Central memory CD4-positive, alpha-beta T cell (primary cell): ENCODE measurements around the gene MAP2K6.
A peak's percentile ranks its signal among the peaks of the same experiment; 100 is the strongest.

Source experiments
- DNase-seq: peaks from one replicate; pipeline ENCODE4 v3.0.0; 2022

Gene MAP2K6

GRCh38 chr17:69588316-69588715 lies 173.8 kb downstream of the MAP2K6 start:
- DNase-seq, result no peak

DNA sequence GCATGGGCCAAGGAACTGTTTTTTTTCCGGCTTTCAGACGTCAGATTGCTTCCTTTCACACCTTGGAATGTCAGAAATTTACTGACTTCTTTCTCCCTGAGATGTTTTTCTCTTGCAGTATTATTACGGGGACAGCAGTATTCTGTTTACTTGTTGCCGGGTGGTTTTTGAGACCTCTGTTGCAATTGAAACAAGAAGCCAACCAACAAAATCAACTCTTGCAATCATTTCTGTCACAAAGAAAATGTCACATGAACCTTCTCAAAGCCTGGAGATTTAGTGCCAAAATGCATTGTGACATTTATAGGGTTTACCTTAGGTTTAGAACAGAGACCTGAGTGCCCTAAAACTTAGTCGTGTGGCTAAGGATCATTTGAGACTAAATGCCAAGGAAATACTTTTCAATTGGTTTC lies 174.3 kb downstream of the MAP2K6 start:
- DNase-seq, result no peak

GRCh38 chr17:69590671-69591070 lies 176.2 kb downstream of the MAP2K6 start:
- DNase-seq, result no peak

- DNase-seq, result no peak
These were observed 178.3 kb downstream of the MAP2K6 start for GRCh38 chr17:69592692-69593350.

DNA sequence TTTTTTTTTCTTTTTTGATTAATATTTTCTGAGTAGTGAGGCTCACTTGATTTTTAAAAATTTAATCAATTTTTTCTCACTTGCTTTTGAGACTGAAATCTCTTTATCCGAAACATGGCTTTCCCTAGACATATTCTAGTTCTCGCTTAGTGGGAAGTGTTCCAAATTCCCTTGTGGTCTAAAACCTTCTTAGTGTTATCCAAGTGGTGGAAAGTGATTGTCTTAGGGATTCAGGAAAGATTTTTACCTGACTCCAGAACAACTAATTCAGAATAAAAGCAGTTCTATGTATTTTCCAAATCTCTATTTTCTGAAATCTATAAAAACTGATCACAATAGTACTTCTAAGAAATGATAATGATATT lies 178.8 kb downstream of the MAP2K6 start:
- DNase-seq, result no peak

DNA sequence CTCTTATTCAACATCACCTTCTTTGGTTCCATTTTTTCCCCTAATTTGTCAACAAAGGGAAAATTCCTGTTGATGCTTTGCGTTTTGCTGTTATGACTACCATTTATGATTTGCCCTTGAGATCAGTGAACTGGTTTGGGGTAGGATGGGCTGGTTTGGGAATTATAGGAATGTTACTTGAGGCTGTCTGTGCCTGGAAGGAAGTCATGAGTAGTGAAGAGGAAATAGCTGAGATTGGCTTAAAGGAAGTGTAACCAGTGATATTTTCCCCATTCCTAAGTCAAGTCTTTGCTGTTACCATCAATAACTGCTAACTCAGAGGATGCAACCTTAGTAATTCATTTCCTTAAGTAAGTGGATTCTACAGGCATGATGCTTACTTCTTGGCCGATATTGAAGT lies 179.2 kb downstream of the MAP2K6 start:
- DNase-seq, result no peak

- no peak for DNase-seq
These were observed 180.1 kb downstream of the MAP2K6 start for GRCh38 chr17:69594641-69595040.

DNA sequence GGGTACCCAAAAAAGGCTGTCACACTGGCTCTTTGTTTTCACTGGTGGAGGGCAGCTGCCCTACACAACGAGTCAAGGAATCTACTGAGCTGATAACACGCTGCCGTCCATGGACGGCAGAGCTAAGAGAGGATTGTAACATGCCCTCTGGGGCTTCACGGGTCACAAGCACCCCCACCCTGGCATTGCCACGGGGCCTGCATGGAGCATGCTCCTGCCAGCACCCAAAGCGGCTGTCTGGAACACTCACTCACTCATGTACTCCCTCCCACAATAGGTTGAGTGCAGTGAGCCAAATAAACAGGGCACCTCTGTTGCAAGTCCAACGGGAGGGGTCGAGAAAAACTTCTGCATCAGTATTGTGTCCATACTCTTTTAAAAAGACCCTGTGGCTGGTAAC lies 181.6 kb downstream of the MAP2K6 start:
- DNase-seq, result no peak

DNA sequence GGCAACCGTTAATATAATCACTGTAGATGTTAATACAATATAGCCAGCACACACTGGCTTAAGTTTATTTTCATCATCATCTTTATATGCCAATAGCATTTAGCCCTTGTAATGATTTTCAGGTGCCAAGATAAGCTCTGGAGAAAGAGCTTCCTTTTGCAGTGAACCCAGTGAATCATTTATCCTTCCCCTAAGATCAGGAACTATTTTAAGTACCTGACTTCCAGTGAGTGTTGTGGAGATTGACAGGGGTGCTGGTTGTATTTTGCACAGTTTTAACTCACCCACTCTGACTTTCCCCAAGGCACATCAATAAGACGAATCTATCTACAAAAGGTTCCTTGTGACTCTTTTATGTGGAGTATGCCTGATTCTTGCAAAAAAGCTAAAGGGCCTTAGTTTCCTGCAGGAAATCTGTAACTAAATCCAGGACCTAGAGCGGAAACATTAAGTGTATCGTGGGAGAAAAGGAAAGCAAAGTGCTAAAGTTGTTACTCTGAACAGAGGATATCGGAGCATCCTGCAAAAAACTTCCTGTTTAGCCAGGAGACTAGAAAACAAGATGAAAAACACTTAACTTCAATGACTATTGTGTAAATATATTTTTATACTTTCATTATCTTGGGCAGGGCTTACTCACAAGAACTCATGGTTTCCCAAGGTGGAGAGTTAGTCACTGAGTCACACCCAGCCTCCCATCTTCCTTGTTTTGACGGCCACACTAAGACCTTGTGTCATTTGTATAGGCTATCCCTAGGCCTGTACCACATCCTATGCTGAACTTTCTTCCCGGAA lies 183.6 kb downstream of the MAP2K6 start:
- no peak for DNase-seq

DNA sequence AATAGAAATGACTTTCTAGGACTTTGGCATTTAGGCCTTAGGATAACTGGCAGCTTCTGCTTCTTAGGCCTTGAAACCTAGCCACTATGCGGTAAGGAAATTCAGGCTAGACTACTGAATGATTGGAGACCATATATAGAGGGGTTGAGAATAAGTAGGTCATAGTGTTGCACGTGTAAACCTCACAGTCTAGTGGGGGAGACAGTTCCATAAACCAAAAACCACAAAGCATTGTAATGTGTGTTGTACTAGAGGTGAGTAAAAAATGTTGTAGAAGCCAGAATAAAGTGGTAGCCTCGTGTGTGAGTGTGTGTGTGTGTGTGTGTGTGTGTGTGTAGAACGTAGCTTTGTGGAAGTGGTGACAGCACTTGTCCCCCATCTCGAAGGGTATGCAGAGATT lies 188.5 kb downstream of the MAP2K6 start:
- DNase-seq, result peak; percentile 23
